Psoas muscle (tissue), 8 donors: ENCODE results near the gene FDX2. TPM values are rescaled to one million over a fixed set of nuclear protein-coding genes. Genes with fewer than 3 reads are reported as not detected.

Experiments used
- ATAC-seq, 4 donors: fragments of 200-7000 bp; cut with Tn5 transposase; one replicate each; pipeline ENCODE4 v1.9.1; 2020; ENCODE audit warnings: moderate library complexity in 3 of 4, mild to moderate bottlenecking in 2 of 4
- DNase-seq, 2 donors: peaks; one replicate each; pipeline ENCODE4 v3.0.0-alpha.2; 2020
- H3K27ac ChIP-seq: fragments of 200-600 bp; one replicate; pipeline ENCODE4 v1.8.0; 2022
- H3K27me3 ChIP-seq, 3 donors: fragments of 200-600 bp in 1 of 3; one replicate each; pipeline versions ENCODE4 v1.6.1 to v1.8.0; 2013 to 2022; ENCODE audit warnings: low read length in 2 of 3, mild to moderate bottlenecking in 2 of 3, moderate library complexity in 1 of 3; ENCODE audit not compliant: insufficient read depth in 3 of 3
- H3K36me3 ChIP-seq, 2 donors: fragments of 200-600 bp in 1 of 2; one replicate each; pipeline versions ENCODE4 v1.6.1 to v1.8.0; 2013 to 2022; ENCODE audit warnings: low read depth in 1 of 2, mild to moderate bottlenecking in 1 of 2, moderate library complexity in 1 of 2; ENCODE audit not compliant: insufficient read depth in 1 of 2
- H3K4me1 ChIP-seq: fragments of 200-600 bp; one replicate; pipeline ENCODE4 v1.8.0; 2022
- H3K4me3 ChIP-seq: fragments of 200-600 bp; one replicate; pipeline ENCODE4 v1.8.0; 2022; ENCODE audit warnings: mild to moderate bottlenecking
- H3K9me3 ChIP-seq: fragments of 200-600 bp; one replicate; pipeline ENCODE4 v1.8.0; 2022
- WGBS, 3 donors: extraction: QIAGEN DNeasy Blood & Tissue Kit; methylation state at CpG; one replicate each; pipeline versions ENCODE4 v1.1.6 to v1.1.7; 2013; 5-methylcytosine and 5-hydroxymethylcytosine counted together
- intact Hi-C, 2 donors: fragments of 100-400 bp; cut with DNase I; formaldehyde crosslinking; loops; one replicate each; pipeline versions ENCODE4 v1.11.0 to v1.14.2; 2022
- polyA plus RNA-seq, 3 donors: library from polyadenylated mRNA; stranded (reverse); fragments of 200-250 nt; gene quantifications; one replicate each; pipeline ENCODE4 v1.2.3, GENCODE V29; 2013
- total RNA-seq, 4 donors: library from RNA; stranded (reverse); fragmentation: NEBNext Ultra II Directional in 2 of 4; extraction: Animal tissue kit (Norgen Biotek cat#: 25700) in 2 of 4; gene quantifications; one replicate each; pipeline versions ENCODE4 v1.2.1 to v1.2.4, GENCODE V29; 2021 to 2023
- TF ChIP-seq, protein P1 (sequence below): fragments of 200-600 bp; IDR thresholded peaks from one replicate; pipeline ENCODE4 v1.8.0; 2022; ENCODE audit warnings: antibody characterized with exemption
- donor health status: healthy with polysubstance abuse.
- donor health status: DM: no; HTN: no; CAD: no; lungs with moderate emphysema.
- donor health status: Bipolar disorder and iron deficiency.
- donor health status: healthy.
- donor health status: DM: yes; HTN: yes; CAD: no.
- donor health status: DM: no; HTN: no; CAD: no.
- donor health status: DM: no; HTN: no; CAD: no.
- donor health status: DM: yes; HTN: yes; CAD: no.

FDX2 gene
- total and polyA plus RNA-seq, 7 donors, result 16.0 to 52.5 (median 21.8) TPM

DNA sequence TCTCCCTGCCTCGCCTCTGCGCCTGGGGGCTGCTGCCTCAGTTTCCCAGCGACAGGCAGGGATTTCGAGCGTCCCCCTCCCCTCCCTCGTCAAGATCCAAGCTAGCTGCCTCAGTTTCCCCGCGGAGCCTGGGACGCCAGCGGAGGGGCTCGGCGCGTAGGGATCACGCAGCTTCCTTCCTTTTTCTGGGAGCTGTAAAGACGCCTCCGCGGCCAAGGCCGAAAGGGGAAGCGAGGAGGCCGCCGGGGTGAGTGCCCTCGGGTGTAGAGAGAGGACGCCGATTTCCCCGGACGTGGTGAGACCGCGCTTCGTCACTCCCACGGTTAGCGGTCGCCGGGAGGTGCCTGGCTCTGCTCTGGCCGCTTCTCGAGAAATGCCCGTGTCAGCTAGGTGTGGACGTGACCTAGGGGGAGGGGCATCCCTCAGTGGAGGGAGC is 45.6 kb downstream of the FDX2 start:
- intact Hi-C loops, result loop anchor here in 1 of 2 donors (5.0 kb wide), 1 partner anchor 62 kb away; the partner anchor contains the start of gene RAVER1
- H3K4me3 ChIP-seq, result peak overlapping the region; percentile 66
- H3K27ac ChIP-seq, result peak overlapping the region; percentile 72
- TF ChIP-seq, protein P1, sequence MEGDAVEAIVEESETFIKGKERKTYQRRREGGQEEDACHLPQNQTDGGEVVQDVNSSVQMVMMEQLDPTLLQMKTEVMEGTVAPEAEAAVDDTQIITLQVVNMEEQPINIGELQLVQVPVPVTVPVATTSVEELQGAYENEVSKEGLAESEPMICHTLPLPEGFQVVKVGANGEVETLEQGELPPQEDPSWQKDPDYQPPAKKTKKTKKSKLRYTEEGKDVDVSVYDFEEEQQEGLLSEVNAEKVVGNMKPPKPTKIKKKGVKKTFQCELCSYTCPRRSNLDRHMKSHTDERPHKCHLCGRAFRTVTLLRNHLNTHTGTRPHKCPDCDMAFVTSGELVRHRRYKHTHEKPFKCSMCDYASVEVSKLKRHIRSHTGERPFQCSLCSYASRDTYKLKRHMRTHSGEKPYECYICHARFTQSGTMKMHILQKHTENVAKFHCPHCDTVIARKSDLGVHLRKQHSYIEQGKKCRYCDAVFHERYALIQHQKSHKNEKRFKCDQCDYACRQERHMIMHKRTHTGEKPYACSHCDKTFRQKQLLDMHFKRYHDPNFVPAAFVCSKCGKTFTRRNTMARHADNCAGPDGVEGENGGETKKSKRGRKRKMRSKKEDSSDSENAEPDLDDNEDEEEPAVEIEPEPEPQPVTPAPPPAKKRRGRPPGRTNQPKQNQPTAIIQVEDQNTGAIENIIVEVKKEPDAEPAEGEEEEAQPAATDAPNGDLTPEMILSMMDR, result no peak
- no peaks in the 10 kb centered on the region for H3K9me3 ChIP-seq
- peaks cover 16% of the 10 kb centered on the region for H3K4me1 ChIP-seq
- WGBS, 3 donors, result 2 to 3% (median 3%) methylated on average over 33 to 37 of the region's 37 CpGs
- H3K36me3 ChIP-seq, result peaks cover 0 to 5% of the 10 kb centered on the region in 2 donors
- H3K27me3 ChIP-seq, result peaks cover 0 to 22% (median 1%) of the 10 kb centered on the region in 3 donors
- DNase-seq (peak; percentile 69 to 84), ATAC-seq (peak; percentile 55 to 66 (median 58))

GRCh38 chr19:10269333-10270179 is 46.3 kb downstream of the FDX2 start:
- H3K4me1 ChIP-seq, result peaks cover 16% of the 10 kb centered on the region
- H3K9me3 ChIP-seq, result no peaks in the 10 kb centered on the region
- no peaks in the 10 kb centered on the region for H3K36me3 ChIP-seq
- TF ChIP-seq, protein P1, result peak; percentile 90
- peaks cover 0 to 22% (median 1%) of the 10 kb centered on the region in 3 donors for H3K27me3 ChIP-seq
- peak overlapping the region; percentile 72 for H3K27ac ChIP-seq
- peak; percentile 75 to 89 (median 82) for ATAC-seq
- DNase-seq, result peak; percentile 86 to 90
- H3K4me3 ChIP-seq, result peak overlapping the region; percentile 66
- intact Hi-C loops, result loop anchor here (1.0 to 5.0 kb wide), 3 partner anchors 63 to 121 kb away; partner anchors contain the start of gene RAVER1 (in 1 of the 2)
- WGBS, 3 donors, result 4 to 6% (median 6%) methylated on average over 51 to 59 of the region's 59 CpGs

DNA sequence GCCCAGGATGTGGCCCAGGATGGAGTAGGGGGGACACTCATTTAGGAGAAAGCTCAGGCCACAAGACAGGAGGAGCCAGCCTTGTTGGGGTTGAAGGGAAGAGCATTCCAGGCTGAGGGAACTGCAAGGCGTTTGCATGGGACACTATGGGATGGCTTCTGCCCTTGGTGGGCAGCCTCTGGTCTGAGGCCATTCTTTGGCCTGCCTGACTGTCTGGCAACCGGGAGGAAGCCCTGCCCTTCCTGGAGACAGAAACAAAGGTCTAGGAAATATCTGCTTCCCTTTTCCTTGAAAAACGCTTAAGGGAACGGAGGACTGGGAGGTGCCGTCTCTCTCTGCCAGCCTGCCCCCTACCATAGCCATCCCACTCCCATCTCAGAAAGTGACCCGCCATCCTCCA is 47.7 kb downstream of the FDX2 start:
- H3K27ac ChIP-seq, result peak overlapping the region; percentile 60
- peaks cover 16% of the 10 kb centered on the region for H3K4me1 ChIP-seq

DNA sequence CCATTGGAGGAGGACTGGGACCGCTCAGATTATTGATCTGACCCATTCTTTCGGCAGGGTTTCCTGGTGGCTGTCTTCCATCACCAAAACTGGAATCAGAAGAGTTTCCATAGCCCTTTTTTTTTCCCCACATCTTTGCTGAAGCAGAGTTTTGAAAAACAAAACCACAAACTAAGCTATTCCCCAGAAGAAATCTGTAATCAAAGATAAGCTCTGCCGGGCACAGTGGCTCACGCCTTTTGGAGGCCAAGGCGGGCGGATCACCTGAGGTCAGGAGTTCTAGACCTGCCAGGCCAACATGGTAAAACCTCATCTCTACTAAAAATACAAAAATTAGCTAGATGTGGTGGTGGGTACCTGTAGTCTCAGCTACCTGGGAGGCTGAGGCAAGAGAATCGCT is 49.1 kb downstream of the FDX2 start:
- Histone ChIP-seq H3K9me3 (no peaks in the 10 kb centered on the region), H3K36me3 (no peaks in the 10 kb centered on the region), H3K27me3 (peaks cover 0 to 22% (median 1%) of the 10 kb centered on the region in 3 donors), H3K4me3 (no peak overlapping the region), H3K4me1 (peaks cover 16% of the 10 kb centered on the region), H3K27ac (no peak overlapping the region)
- 85 to 87% (median 85%) methylated on average over 7 of the region's 7 CpGs for WGBS, 3 donors
- TF ChIP-seq, protein P1, result no peak
- ATAC-seq, result no peak
- intact Hi-C loops, result no loop called here
- DNase-seq, result no peak

More for the DNA sequence above, 47.7 kb downstream of the FDX2 start:
- no peak overlapping the region for H3K4me3 ChIP-seq
- WGBS, 3 donors, result 52 to 70% (median 63%) methylated on average over 5 to 6 of the region's 6 CpGs
- DNase-seq (no peak), ATAC-seq (no peak)
- no peaks in the 10 kb centered on the region for H3K36me3 ChIP-seq
- no peaks in the 10 kb centered on the region for H3K9me3 ChIP-seq
- TF ChIP-seq, protein P1, result no peak
- H3K27me3 ChIP-seq, result peaks cover 0 to 22% (median 1%) of the 10 kb centered on the region in 3 donors
- intact Hi-C loops, result loop anchor here in 1 of 2 donors (2.0 kb wide), 1 partner anchor 121 kb away; no protein-coding TSS in a partner anchor
